Non-pigmented ciliary epithelial cell (primary cell): ENCODE measurements around the gene CTNNA1.
A peak's percentile ranks its signal among the peaks of the same experiment; 100 is the strongest.
"Not testable (repeated sequence)": the region's sequence is repeated elsewhere in the genome, so short reads cannot be mapped to it uniquely, and the experiment has no call there.

ENCODE experiments used
- DNase-seq: peaks from one replicate; pipeline ENCODE4 v3.0.0-alpha.2; 2010; ENCODE audit warnings: low read depth

Gene CTNNA1

GRCh38 chr5:138898299-138898698, 145.1 kb downstream of the CTNNA1 start:
- no peak for DNase-seq

- DNase-seq, result no peak
These were observed 145.5 kb downstream of the CTNNA1 start for GRCh38 chr5:138898742-138899141.

GRCh38 chr5:138900281-138900965, 147.2 kb downstream of the CTNNA1 start:
- peak; percentile 47 for DNase-seq

- no peak for DNase-seq
These were observed 148.5 kb downstream of the CTNNA1 start for GRCh38 chr5:138901716-138902115.

DNA sequence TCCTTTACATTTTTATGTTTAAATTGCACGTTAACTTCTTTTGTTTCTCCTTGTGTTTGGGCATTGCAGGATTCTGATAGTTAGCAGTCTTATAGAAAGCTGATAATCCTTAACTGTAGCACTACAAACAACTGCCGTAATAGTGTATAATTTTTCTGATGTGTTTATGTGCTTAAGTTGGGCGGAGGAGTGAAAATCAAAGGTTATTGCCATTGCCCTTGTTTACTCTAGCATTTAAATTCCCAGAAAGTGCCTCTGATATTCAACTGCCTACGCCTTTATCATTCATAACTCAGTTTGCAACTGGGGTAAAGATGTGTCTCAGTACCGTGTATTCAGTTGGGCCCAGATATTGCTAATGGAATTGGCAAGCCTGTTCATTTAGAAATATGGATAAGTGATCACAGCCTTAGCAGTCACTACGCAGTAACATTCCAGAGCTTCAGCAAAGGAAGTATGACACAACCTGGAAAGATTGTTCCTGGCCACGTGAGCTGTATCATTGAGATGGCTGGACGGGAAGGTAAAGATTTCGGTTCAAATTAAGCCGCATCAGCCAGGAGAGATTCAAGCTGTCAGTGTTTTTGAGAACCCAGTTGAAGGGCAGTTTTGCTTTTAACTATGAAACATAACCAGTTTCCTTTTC, 150.0 kb downstream of the CTNNA1 start:
- peak; percentile 53 for DNase-seq

GRCh38 chr5:138905541-138905940, 152.3 kb downstream of the CTNNA1 start:
- DNase-seq, result peak; percentile 60

- DNase-seq, result no peak
These were observed 156.5 kb downstream of the CTNNA1 start for GRCh38 chr5:138909734-138910133.

DNA sequence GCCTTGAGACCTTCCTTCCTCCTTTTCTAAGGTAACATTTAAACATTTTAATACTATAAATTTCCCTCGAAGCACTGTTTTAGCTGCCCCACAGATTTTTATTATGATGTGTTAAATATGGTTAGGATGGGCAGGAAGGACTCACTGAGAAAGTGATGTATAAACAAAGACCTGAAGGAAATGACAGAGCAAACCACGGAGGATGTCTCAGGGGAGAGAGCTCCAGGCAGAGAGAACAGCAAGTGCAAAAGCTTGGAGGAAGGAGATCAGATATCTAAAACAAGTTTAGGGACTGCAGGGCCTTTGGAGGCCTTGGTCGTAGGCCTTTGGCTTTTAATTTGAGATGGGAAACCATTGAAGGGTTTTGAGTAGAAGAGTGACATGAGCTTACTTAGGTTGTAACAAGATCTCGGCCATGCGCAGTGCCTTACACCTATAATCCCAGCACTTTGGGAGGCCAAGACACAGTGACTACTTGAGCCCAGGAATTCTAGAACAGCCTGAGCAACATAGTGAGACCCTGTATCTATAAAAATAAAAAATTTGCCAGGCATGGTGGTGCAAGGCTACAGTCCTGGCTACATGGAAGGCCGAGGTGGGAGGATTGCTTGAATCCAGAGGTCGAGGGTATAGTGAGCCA, 157.4 kb downstream of the CTNNA1 start:
- no peak for DNase-seq

DNA sequence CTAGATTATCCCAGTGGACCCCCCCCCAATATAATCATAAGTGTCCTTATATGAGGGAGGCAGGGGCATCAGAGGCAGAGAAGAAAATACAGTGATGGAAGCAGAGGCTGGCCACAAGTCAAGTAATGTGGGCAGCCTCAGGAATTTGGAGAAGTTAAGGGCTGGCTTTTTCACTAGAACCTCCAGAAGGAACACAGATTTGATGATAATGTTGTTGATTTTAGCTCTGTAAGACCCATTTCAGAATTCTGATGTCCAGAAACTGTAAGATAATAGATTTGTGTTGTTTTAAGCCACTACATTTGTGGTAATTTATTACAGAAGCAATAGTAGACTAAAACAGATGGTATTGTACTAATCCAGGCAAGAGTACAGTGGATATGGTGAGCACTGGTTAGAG, 158.2 kb downstream of the CTNNA1 start:
- DNase-seq, result no peak

DNA sequence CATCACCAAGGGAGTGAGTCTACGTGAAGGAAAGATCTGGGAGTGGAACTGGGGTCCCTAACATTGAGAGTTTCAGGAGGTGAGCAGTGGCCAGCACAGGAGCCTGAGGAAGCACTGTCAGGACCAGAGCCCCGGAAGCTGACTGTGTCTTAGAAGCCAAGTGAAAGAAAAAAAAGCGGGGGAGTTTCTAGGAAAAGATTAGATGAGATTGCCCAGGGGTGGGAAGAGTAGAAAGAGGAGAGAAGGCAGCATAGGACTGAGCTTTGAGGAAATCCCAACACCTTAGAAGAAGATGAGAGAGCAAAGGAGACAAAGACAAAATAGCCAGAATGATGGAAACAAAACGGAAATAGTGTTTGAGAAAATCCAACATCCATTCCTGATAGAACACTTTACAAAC, 158.9 kb downstream of the CTNNA1 start:
- DNase-seq, result no peak

DNA sequence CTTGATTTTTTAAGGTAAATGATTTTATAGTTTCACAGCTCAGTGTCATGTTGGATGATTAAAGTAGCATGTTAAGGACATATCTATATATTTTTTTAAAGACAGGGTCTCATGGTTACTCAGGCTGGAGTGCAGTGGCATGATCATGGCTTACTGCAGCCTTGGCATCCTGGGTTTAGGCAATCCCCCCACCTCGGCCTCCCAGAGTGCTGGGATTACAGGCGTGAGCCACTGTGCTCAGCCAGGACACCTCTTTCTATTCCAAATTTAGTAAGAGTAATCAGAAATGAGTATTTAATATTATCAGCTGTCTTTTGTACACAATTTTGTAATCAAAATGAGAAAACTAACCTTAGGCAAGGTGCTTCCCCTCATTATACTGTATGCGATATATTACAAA, 160.5 kb downstream of the CTNNA1 start:
- DNase-seq, result no peak

- DNase-seq, result no peak
These were observed 161.1 kb downstream of the CTNNA1 start for GRCh38 chr5:138914338-138914737.

DNA sequence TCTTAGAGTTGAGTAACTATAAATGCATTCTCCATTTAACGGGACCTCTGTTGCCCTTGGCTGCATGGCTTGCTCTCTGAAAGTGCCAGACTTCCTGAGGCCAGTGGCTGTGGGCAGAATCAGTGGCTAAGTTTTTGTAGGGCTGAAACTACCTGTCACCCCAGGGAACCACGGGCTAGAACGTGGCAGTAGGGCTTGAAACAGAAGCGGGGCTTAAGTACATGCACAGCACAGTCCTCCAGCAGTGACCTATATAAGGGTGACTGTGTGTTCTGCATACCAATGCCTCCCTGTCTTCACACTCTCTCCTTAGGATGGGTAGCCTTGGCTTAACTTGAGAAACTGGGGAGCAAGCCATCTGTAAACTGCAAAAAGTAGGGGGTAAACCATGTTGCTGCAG, 165.5 kb downstream of the CTNNA1 start:
- DNase-seq, result no peak

- DNase-seq, result no peak
These were observed 167.0 kb downstream of the CTNNA1 start for GRCh38 chr5:138920181-138920580.

GRCh38 chr5:138921362-138921761, 168.1 kb downstream of the CTNNA1 start:
- not testable (repeated sequence) for DNase-seq

- no peak for DNase-seq
These were observed 169.3 kb downstream of the CTNNA1 start for GRCh38 chr5:138922494-138922893.

DNA sequence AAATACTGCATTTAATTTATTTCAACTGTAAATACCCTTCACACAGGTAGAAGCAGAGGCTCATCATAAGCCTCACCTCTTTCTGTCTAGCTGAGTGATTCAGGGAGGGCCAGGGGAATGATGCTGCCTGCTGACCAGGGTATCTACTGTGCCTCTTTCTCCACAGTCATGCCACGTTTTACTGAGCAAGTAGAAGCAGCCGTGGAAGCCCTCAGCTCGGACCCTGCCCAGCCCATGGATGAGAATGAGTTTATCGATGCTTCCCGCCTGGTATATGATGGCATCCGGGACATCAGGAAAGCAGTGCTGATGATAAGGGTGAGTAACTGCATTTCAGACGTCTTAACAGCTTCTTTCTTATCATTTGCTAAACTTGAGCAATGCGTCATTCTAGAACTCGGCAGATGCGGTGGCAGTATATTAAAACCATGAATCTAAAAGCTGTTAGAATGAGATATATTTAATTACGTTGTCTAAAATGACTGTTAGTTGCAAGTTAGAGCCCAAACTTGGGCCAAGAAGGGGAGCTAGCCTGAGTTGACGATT, 171.9 kb downstream of the CTNNA1 start:
- no peak for DNase-seq

GRCh38 chr5:138926257-138926656, 173.0 kb downstream of the CTNNA1 start:
- no peak for DNase-seq

- DNase-seq, result no peak
These were observed 173.6 kb downstream of the CTNNA1 start for GRCh38 chr5:138926688-138927448.

DNA sequence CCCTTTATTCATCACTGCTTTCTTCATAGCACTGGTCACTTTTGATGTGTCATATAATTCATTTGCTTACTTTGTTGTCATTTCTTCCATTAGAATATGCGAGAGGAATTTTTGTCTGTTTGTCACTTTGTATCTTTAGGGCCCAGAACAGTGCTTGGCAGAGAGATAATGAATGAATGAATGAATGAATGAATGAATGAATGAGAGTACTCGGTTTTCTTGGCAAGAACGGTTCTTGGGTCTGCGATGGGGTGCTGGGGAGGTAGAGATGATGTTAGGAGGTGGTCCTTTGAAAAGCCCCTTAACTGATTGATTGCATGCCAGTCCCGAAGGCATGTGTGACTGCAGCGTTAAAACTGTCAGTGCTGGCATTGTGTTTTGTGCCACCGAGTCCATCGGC, 174.3 kb downstream of the CTNNA1 start:
- no peak for DNase-seq

DNA sequence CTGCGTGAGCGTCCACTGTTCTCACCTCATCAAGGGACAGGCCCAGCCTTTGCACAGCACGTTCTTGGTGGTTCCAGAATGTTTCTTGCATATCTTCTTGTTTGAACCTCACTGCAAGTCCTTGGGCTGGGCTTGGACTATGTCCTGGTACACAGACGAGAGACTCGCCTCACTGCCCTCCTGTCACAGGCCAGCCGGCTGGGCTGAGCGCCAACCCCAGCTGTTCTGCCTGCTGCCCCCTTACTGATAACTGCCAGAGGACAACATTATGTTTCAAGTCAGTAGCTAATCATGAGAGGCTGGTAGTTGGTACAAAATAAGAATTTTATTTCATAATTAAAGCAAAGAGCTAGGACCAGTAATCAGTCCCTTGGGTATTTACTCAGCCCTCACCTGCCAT, 174.8 kb downstream of the CTNNA1 start:
- no peak for DNase-seq

GRCh38 chr5:138929571-138929955, 176.3 kb downstream of the CTNNA1 start:
- no peak for DNase-seq
